GM12878 (cell line): Measurements from ENCODE around the gene SNAP91. TPM values are rescaled to one million over a fixed set of nuclear protein-coding genes. Genes with fewer than 3 reads are reported as not detected.

ENCODE experiments used
- ATAC-seq: fragments of 200-7000 bp; cut with Tn5 transposase; 3 replicates; pipeline ENCODE4 v1.9.1; 2020; ENCODE audit warnings: mild to moderate bottlenecking, moderate library complexity
- BruUV-seq: library from RNA; stranded (reverse); fragments of 400-500 nt; replicated peaks from 2 replicates; lab custom pipeline; 2021; lab: Mats Ljungman, UMichigan
- CTCF ChIA-PET: fragments of 300-600 bp; sonication (Branson Sonifier 250); formaldehyde crosslinking; extraction: SDS; loops from one replicate; lab custom pipeline; 2021; ENCODE audit warnings: inconsistent platforms; lab: Yijun Ruan, JAX
- POLR2A ChIA-PET: fragments of 350-600 bp; formaldehyde crosslinking; extraction: SDS; loops from one replicate; lab custom pipeline; 2021; ENCODE audit warnings: inconsistent platforms; lab: Charles Lee
- RAD21 ChIA-PET: fragments of 300-600 bp; sonication (Branson Sonifier 250); formaldehyde crosslinking; loops from one replicate; lab custom pipeline; 2023; ENCODE audit warnings: antibody characterized with exemption; ENCODE audit not compliant: unreplicated experiment; lab: Charles Lee
- SMC1A ChIA-PET: fragments of 300-600 bp; sonication (Branson Sonifier 250); formaldehyde crosslinking; loops from one replicate; lab custom pipeline; 2023; ENCODE audit not compliant: unreplicated experiment, uncharacterized antibody; lab: Charles Lee
- DNase-seq: peaks from one replicate; pipeline ENCODE4 v3.0.0-alpha.2; 2011; ENCODE audit warnings: low read depth, low spot score
- FAIRE-seq: peaks from 3 replicates; lab custom pipeline; 2011; peaks lifted over from hg19 to GRCh38; lab: Jason Lieb, UNC
- H2AFZ ChIP-seq: 2 replicates; pipeline ENCODE4 v1.6.0; 2011; ENCODE audit warnings: low read depth, low read length, control low read depth; ENCODE audit not compliant: control insufficient read depth
- H3K27ac ChIP-seq: 2 replicates; pipeline ENCODE4 v1.5.1; 2011; ENCODE audit warnings: control low read depth; ENCODE audit not compliant: control insufficient read depth, insufficient read depth
- H3K27me3 ChIP-seq, 2 experiments: replicated peaks in 1 of 2; 2 replicates each; pipeline versions ENCODE4 v1.6.0 to v1.6.1; 2011; ENCODE audit warnings: low read length in 1 of 2; ENCODE audit not compliant: control insufficient read depth in 2 of 2, insufficient read depth in 2 of 2
- H3K36me3 ChIP-seq, 2 experiments: 2 replicates each; pipeline ENCODE4 v1.5.1; 2011; ENCODE audit warnings: low read length in 1 of 2; ENCODE audit not compliant: control insufficient read depth in 2 of 2, insufficient read depth in 2 of 2
- H3K4me1 ChIP-seq: 2 replicates; pipeline ENCODE4 v1.6.1; 2011; ENCODE audit warnings: mild to moderate bottlenecking, low read length, moderate library complexity, mixed read lengths; ENCODE audit not compliant: control insufficient read depth, insufficient read depth
- H3K4me2 ChIP-seq: 2 replicates; pipeline ENCODE4 v1.6.0; 2011; ENCODE audit warnings: control low read depth; ENCODE audit not compliant: control insufficient read depth, insufficient read depth
- H3K4me3 ChIP-seq: fragments of 200-600 bp; sonication (generic); 2 replicates; pipeline ENCODE4 v1.5.1; 2016
- H3K79me2 ChIP-seq: 2 replicates; pipeline ENCODE4 v1.6.0; 2011; ENCODE audit warnings: low read length; ENCODE audit not compliant: control insufficient read depth, insufficient read depth
- H3K9ac ChIP-seq: 2 replicates; pipeline ENCODE4 v1.8.0; 2011; ENCODE audit warnings: low read length, control low read depth, mixed read lengths; ENCODE audit not compliant: control insufficient read depth, insufficient read depth
- H3K9me3 ChIP-seq: replicated peaks from 3 replicates; pipeline ENCODE4 v1.5.1; 2011; ENCODE audit warnings: mild to moderate bottlenecking, low read length; ENCODE audit not compliant: control insufficient read depth, insufficient read depth
- H4K20me1 ChIP-seq: 2 replicates; pipeline ENCODE4 v1.6.0; 2011; ENCODE audit not compliant: control insufficient read depth, insufficient read depth
- CBX5 ChIP-seq: sonication (generic); IDR thresholded peaks from 2 replicates; pipeline ENCODE4 v1.6.1; 2016; ENCODE audit warnings: low read depth, moderate library complexity, mild to moderate bottlenecking, inconsistent platforms
- PBX3 ChIP-seq: IDR thresholded peaks from 2 replicates; pipeline ENCODE4 v1.6.1; 2011; ENCODE audit warnings: mild to moderate bottlenecking, low read depth, low read length, moderate library complexity; ENCODE audit not compliant: insufficient replicate concordance
- RELB ChIP-seq: fragments of 450-650 bp; IDR thresholded peaks from 2 replicates; pipeline ENCODE4 v1.6.1; 2017; ENCODE audit warnings: low read depth, mild to moderate bottlenecking, moderate library complexity
- RFX5 ChIP-seq: IDR thresholded peaks from 2 replicates; pipeline ENCODE4 v1.6.1; 2011; ENCODE audit warnings: low read depth, low read length, improper control_type of control experiment
- SMAD5 ChIP-seq: IDR thresholded peaks from 2 replicates; pipeline ENCODE4 v1.6.1; 2016; ENCODE audit warnings: antibody characterized with exemption, low read depth
- WGBS: methylation state at CpG from one replicate; pipeline ENCODE4 v1.1.6; 2016; ENCODE audit warnings: low lambda C conversion rate; ENCODE audit not compliant: insufficient replicate concordance, insufficient coverage; ENCODE audit errors: missing lambda C conversion rate; 5-methylcytosine and 5-hydroxymethylcytosine counted together
- in situ Hi-C: fragments of 300-500 bp; cut with MboI; formaldehyde crosslinking; loops from 9 replicates; pipeline ENCODE4 v1.14.3; 2018; ENCODE audit warnings: mixed read lengths
- intact Hi-C: fragments of 100-400 bp; cut with micrococcal nuclease; formaldehyde crosslinking; loops from one replicate; pipeline ENCODE4 v1.14.2; 2022; ENCODE audit not compliant: unreplicated experiment
- polyA plus RNA-seq, 11 experiments: library from polyadenylated mRNA; depleted of rRNA in 4 of 11; unstranded in 6 of 11; stranded (reverse) in 5 of 11; fragments of >200 nt; fragmentation: Nextera tagmentation in 4 of 11; fragmentation: Illumina TruSeq in 1 of 11; extraction: Ambion mirVana in 4 of 11; extraction: Trizol in 1 of 11; gene quantifications; 1 replicate in 1 of 11; 2 replicates in 10 of 11; pipeline versions ENCODE4 v1.2.1 to v1.2.3, GENCODE V29; 2011 to 2016; ENCODE audit warnings: inconsistent platforms in 2 of 11, missing spikeins in 2 of 11, low read depth in 1 of 11
- total RNA-seq, 4 experiments: library from RNA; depleted of rRNA in 3 of 4; stranded (reverse); fragments of >200 nt in 3 of 4; fragmentation: Illumina TruSeq in 1 of 4; extraction: Trizol in 1 of 4; gene quantifications; 2 replicates each; pipeline versions ENCODE4 v1.2.1 to v1.2.3, GENCODE V29; 2013 to 2021

Gene SNAP91
- total and polyA plus RNA-seq, 10 of the 15 experiments (the other 5 are each of a cell fraction or from before 2014, with no cell fraction given): 0.01 to 0.49 (median 0.12) TPM; not detected in 2

- Histone ChIP-seq H3K4me1 (no peaks in the 10 kb centered on the region), H3K4me2 (no peak overlapping the region), H3K4me3 (no peak overlapping the region), H4K20me1 (no peaks in the 10 kb centered on the region), H3K79me2 (no peaks in the 10 kb centered on the region), H3K27ac (no peak overlapping the region), H3K9ac (no peak overlapping the region), H3K36me3 (no peaks in the 10 kb centered on the region), H3K27me3 (no peaks in the 10 kb centered on the region), H2AFZ (no peak overlapping the region), H3K9me3 (no peaks in the 10 kb centered on the region)
- intact Hi-C loops (no loop called here), in situ Hi-C loops (no loop called here)
- no peak for FAIRE-seq
- CTCF ChIA-PET: no interaction called here
- no TSS peak for BruUV-seq
- WGBS: 0% methylated on average over 2 of the region's 2 CpGs
- DNase-seq: no peak
- TF ChIP-seq RELB (no peak), PBX3 (no peak), RFX5 (no peak), SMAD5 (no peak), CBX5 (no peak)
- SMC1A ChIA-PET: no interaction called here
- no peak for ATAC-seq
- POLR2A ChIA-PET: no interaction called here
- RAD21 ChIA-PET: no interaction called here
Observed at GRCh38 chr6:83729871-83730270, 21.0 kb upstream of the SNAP91 start.
